Measurements from ENCODE around the gene THOP1. TPM values are rescaled to one million over a fixed set of nuclear protein-coding genes. Genes with fewer than 3 reads are reported as not detected.

THOP1 gene
- total RNA-seq, 1 experiment from 2014 or later: 85.8 TPM

- Histone ChIP-seq H3K4me2 (peak overlapping the region; percentile 84), H2AFZ (peak overlapping the region; percentile 92), H3K4me1 (replicated peaks; ENCODE audit: insufficient read depth) (peaks cover 10% of the 10 kb centered on the region; the same call in 1 of the 2 replicates), H3K9me3 (ENCODE audit: insufficient read depth, low read depth) (no peaks in the 10 kb centered on the region), H3K27me3 (ENCODE audit: insufficient read depth, low read depth) (no peaks in the 10 kb centered on the region), H3K27ac (peak overlapping the region; percentile 73), H3K79me2 (ENCODE audit: low read depth) (peaks cover 70% of the 10 kb centered on the region), H3K36me3 (ENCODE audit: low read depth) (no peaks in the 10 kb centered on the region), H4K20me1 (ENCODE audit: insufficient read depth) (peaks cover 7% of the 10 kb centered on the region), H3K4me3 (peak overlapping the region; percentile 43; the same call in 1 of the 2 replicates), H3F3A (ENCODE audit: insufficient read depth, low read depth) (peaks cover 8% of the 10 kb centered on the region; the same call in 1 of the 2 replicates), H3K9me2 (ENCODE audit: insufficient read depth) (no peaks in the 10 kb centered on the region)
- DNase-seq: no peak
- BruUV-seq (replicated peaks): no TSS peak
- TF ChIP-seq CTCF (conservative IDR thresholded peaks at IDR 0.05): no peak
- TF ChIP-seq EZH2 (IDR thresholded peaks at IDR 0.05; ENCODE audit: low read depth): no peak
- CTCF ChIA-PET: interaction anchor here (0.5 to 0.6 kb wide), 2 partner anchors 142 to 1201 kb away, joined by 3 read pairs; partner anchors contain the start of gene EEF2
- intact Hi-C loops (cut with micrococcal nuclease; ENCODE audit: unreplicated experiment): no loop called here
- POLR2A ChIA-PET (ENCODE audit: unreplicated experiment): interaction anchor here (0.6 kb wide), 1 partner anchor 163 kb away, joined by 3 read pairs; no protein-coding TSS in a partner anchor
Measured at GRCh38 chr19:2783781-2784145, 1.5 kb upstream of the THOP1 start.

DNA sequence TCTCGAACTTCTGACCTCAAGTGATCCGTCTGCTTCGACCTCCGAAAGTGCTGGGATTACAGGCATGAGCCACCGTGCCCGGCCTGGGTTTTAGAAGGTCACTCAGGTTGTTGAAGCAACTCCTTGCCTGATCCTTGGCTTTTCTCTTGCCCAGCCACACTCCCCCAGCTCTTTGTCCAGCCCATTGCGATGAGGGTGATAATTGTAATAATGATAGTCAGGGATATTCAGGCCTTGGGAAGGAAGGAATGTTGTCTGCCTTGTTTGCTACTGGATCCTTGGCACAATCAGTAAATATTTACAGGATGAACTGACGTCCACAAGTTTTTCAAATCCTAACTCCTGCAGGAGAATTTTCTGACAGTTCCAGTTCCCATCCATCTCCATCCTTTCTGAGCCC, 1.8 kb downstream of the THOP1 start:
- Histone ChIP-seq H3K4me3 (no peak overlapping the region), H2AFZ (no peak overlapping the region), H3K27ac (no peak overlapping the region), H3K9me3 (ENCODE audit: insufficient read depth, low read depth) (no peaks in the 10 kb centered on the region), H3K4me1 (replicated peaks; ENCODE audit: insufficient read depth) (peaks cover 7% of the 10 kb centered on the region; the same call in 1 of the 2 replicates), H3K27me3 (ENCODE audit: insufficient read depth, low read depth) (no peaks in the 10 kb centered on the region), H3K36me3 (ENCODE audit: low read depth) (no peaks in the 10 kb centered on the region), H3K4me2 (no peak overlapping the region), H4K20me1 (ENCODE audit: insufficient read depth) (no peaks in the 10 kb centered on the region; the same call in 1 of the 2 replicates), H3K79me2 (ENCODE audit: low read depth) (peaks cover 37% of the 10 kb centered on the region), H3F3A (ENCODE audit: insufficient read depth, low read depth) (peaks cover 8% of the 10 kb centered on the region; the same call in 1 of the 2 replicates), H3K9me2 (ENCODE audit: insufficient read depth) (no peaks in the 10 kb centered on the region)
- no peak for DNase-seq
- intact Hi-C loops (cut with micrococcal nuclease; ENCODE audit: unreplicated experiment): no loop called here
- CTCF ChIA-PET: no interaction called here
- TF ChIP-seq EZH2 (IDR thresholded peaks at IDR 0.05; ENCODE audit: low read depth) (no peak), CTCF (conservative IDR thresholded peaks at IDR 0.05) (no peak)
- POLR2A ChIA-PET (ENCODE audit: unreplicated experiment): no interaction called here
- no TSS peak for BruUV-seq (replicated peaks)

GRCh38 chr19:2788237-2788636, 2.9 kb downstream of the THOP1 start:
- ChIA-PET CTCF (no interaction called here), POLR2A (ENCODE audit: unreplicated experiment) (no interaction called here)
- H3K36me3 ChIP-seq (ENCODE audit: low read depth): no peaks in the 10 kb centered on the region
- H3K9me3 ChIP-seq (ENCODE audit: insufficient read depth, low read depth): no peaks in the 10 kb centered on the region
- no peak overlapping the region for H3K27ac ChIP-seq
- H3K4me3 ChIP-seq: no peak overlapping the region
- no peak overlapping the region for H3K4me2 ChIP-seq
- H3F3A ChIP-seq (ENCODE audit: insufficient read depth, low read depth): peaks cover 8% of the 10 kb centered on the region; the same call in 1 of the 2 replicates
- H4K20me1 ChIP-seq (ENCODE audit: insufficient read depth): no peaks in the 10 kb centered on the region
- H2AFZ ChIP-seq: no peak overlapping the region
- peaks cover 5% of the 10 kb centered on the region; the same call in 1 of the 2 replicates for H3K4me1 ChIP-seq (replicated peaks; ENCODE audit: insufficient read depth)
- no peaks in the 10 kb centered on the region for H3K27me3 ChIP-seq (ENCODE audit: insufficient read depth, low read depth)
- no peak for DNase-seq
- H3K79me2 ChIP-seq (ENCODE audit: low read depth): peaks cover 27% of the 10 kb centered on the region
- H3K9me2 ChIP-seq (ENCODE audit: insufficient read depth): no peaks in the 10 kb centered on the region
- no TSS peak for BruUV-seq (replicated peaks)
- TF ChIP-seq EZH2 (IDR thresholded peaks at IDR 0.05; ENCODE audit: low read depth) (no peak), CTCF (conservative IDR thresholded peaks at IDR 0.05) (no peak)
- intact Hi-C loops (cut with micrococcal nuclease; ENCODE audit: unreplicated experiment): no loop called here

All from PC-9 (cell line).